Small intestine (tissue), 7 donors: Measurements from ENCODE around the gene CD27. TPM values are rescaled to one million over a fixed set of nuclear protein-coding genes. Genes with fewer than 3 reads are reported as not detected.
A peak's percentile ranks its signal among the peaks of the same experiment; 100 is the strongest.

Source experiments
- DNase-seq, 2 donors: peaks; one replicate each; pipeline versions ENCODE4 v3.0.0 to v3.0.0-alpha.2; 2013
- FAIRE-seq: peaks from 2 replicates; lab custom pipeline; 2012; peaks lifted over from hg19 to GRCh38; lab: Jason Lieb, UNC
- H3K27ac ChIP-seq, 3 donors: one replicate each; pipeline ENCODE4 v1.5.1; 2013; ENCODE audit warnings: low read length in 2 of 3, mild to moderate bottlenecking in 2 of 3, control low read depth in 1 of 3, inconsistent platforms in 1 of 3, low read depth in 1 of 3, moderate library complexity in 1 of 3
- H3K27me3 ChIP-seq, 3 donors: one replicate each; pipeline ENCODE4 v1.6.1; 2013; ENCODE audit warnings: low read length in 3 of 3, inconsistent platforms in 1 of 3; ENCODE audit not compliant: control insufficient read depth in 3 of 3, insufficient read depth in 3 of 3
- H3K36me3 ChIP-seq, 3 donors: one replicate each; pipeline ENCODE4 v1.6.1; 2013; ENCODE audit warnings: low read length in 3 of 3, inconsistent platforms in 1 of 3, low read depth in 1 of 3, mild to moderate bottlenecking in 1 of 3, moderate library complexity in 1 of 3; ENCODE audit not compliant: control insufficient read depth in 3 of 3, insufficient read depth in 2 of 3
- H3K4me1 ChIP-seq, 3 donors: one replicate each; pipeline ENCODE4 v1.6.1; 2013; ENCODE audit warnings: low read length in 2 of 3, inconsistent platforms in 1 of 3, low read depth in 1 of 3, mild to moderate bottlenecking in 1 of 3, moderate library complexity in 1 of 3; ENCODE audit not compliant: control insufficient read depth in 3 of 3, insufficient read depth in 2 of 3
- H3K4me3 ChIP-seq, 3 donors: one replicate each; pipeline ENCODE4 v1.5.1; 2013; ENCODE audit warnings: low read length in 3 of 3, control low read depth in 1 of 3, inconsistent platforms in 1 of 3, low read depth in 1 of 3, mild to moderate bottlenecking in 1 of 3, moderate library complexity in 1 of 3
- H3K9me3 ChIP-seq, 2 donors: one replicate each; pipeline ENCODE4 v1.6.1; 2013; ENCODE audit warnings: low read depth in 1 of 2, low read length in 1 of 2; ENCODE audit not compliant: control insufficient read depth in 2 of 2, insufficient read depth in 1 of 2
- WGBS, 3 donors: extraction: QIAGEN DNeasy Blood & Tissue Kit; methylation state at CpG; one replicate each; pipeline ENCODE4 v1.1.7; 2013; 5-methylcytosine and 5-hydroxymethylcytosine counted together
- polyA plus RNA-seq, 4 donors: library from polyadenylated mRNA; stranded (reverse) in 3 of 4; unstranded in 1 of 4; fragments of 200-250 nt in 3 of 4; fragments of 120-200 nt in 1 of 4; gene quantifications; one replicate each; pipeline versions ENCODE4 v1.2.1 to v1.2.3, GENCODE V29; 2013
- donor health status: healthy with polysubstance abuse.
- donor health status: control.
- donor health status: control.
- donor health status: Bipolar disorder and iron deficiency.
- donor health status: healthy.

The CD27 gene
- polyA plus RNA-seq, 4 donors, result 0.45 to 16.2 (median 2.8) TPM

DNA sequence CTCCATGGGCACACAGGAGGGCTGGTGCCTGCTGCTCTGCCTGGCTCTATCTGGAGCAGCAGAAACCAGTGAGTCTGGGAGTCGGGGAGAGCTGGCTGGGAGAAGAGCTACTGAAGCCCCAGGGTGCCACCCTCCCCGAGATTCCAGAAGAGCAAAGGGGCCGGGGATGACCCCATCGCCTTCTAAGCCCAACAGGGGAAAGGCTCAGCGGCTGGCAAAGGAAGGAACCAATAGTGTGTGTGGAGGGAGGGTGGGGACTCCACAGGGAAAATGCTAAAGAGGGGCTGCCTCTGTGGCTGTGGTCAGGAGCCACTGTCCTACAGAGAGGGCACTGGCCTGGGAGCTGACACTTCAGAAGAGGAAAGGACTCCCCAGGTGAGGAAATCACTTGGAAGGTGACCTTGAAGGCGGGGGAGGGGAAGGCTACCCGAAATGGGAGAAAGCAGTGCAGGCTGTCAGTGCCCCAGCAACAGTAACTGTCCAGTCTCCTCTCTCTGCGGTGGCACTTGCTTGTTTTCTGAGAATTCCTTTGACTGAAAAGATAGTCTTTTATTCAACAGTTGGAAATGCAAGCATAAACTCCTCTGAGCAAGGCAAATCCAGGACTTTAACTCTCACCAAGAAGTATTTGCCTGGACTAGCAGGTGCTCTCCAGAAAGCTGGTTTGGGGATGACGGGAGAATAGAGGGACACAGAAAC, 7.6 kb downstream of the CD27 start:
- Histone ChIP-seq H3K27ac (peak overlapping the region; percentile 92 to 96 (median 94)), H3K4me3 (peak overlapping the region; percentile 70 to 80 (median 75)), H3K4me1 (peaks cover 0 to 18% (median 4%) of the 10 kb centered on the region in 3 donors), H3K36me3 (peaks cover 4 to 40% (median 14%) of the 10 kb centered on the region in 3 donors), H3K9me3 (no peaks in the 10 kb centered on the region), H3K27me3 (no peaks in the 10 kb centered on the region)
- FAIRE-seq, result no peak
- peak; percentile 65 to 74 for DNase-seq
- WGBS, 3 donors, result 0 to 4% (median 3%) methylated on average over 9 of the region's 9 CpGs

DNA sequence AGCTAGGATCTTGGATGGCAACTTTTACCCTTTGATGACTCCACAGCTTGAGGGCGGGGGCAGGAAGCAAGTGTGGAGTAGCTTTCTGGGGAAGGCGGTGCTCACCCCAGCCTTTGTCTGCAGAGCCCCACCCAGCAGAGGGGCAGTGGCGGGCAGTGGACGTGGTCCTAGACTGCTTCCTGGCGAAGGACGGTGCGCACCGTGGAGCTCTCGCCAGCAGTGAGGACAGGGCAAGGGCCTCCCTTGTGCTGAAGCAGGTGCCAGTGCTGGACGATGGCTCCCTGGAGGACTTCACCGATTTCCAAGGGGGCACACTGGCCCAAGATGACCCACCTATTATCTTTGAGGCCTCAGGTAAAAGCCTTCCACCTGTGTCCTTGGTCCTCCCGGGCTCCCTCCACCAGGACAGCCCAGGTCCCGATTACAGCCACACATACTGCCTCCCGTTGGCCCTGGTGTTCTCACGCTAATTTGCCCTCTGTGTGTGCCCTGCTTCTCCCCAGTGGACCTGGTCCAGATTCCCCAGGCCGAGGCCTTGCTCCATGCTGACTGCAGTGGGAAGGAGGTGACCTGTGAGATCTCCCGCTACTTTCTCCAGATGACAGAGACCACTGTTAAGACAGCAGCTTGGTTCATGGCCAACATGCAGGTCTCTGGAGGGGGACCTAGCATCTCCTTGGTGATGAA, 8.3 kb downstream of the CD27 start:
- peaks cover 4 to 44% (median 19%) of the 10 kb centered on the region in 3 donors for H3K36me3 ChIP-seq
- DNase-seq, result peak; percentile 43 to 78
- 14 to 37% (median 26%) methylated on average over 17 of the region's 17 CpGs for whole genome bisulfite sequencing, 3 donors
- H3K27me3 ChIP-seq, result no peaks in the 10 kb centered on the region
- H3K4me1 ChIP-seq, result peaks cover 0 to 18% (median 4%) of the 10 kb centered on the region in 3 donors
- no peak for FAIRE-seq
- H3K9me3 ChIP-seq, result no peaks in the 10 kb centered on the region
- H3K27ac ChIP-seq, result peak overlapping the region; percentile 92 to 96 (median 94)
- H3K4me3 ChIP-seq, result peak overlapping the region in 2 of 3 donors; percentile 70 to 75

DNA sequence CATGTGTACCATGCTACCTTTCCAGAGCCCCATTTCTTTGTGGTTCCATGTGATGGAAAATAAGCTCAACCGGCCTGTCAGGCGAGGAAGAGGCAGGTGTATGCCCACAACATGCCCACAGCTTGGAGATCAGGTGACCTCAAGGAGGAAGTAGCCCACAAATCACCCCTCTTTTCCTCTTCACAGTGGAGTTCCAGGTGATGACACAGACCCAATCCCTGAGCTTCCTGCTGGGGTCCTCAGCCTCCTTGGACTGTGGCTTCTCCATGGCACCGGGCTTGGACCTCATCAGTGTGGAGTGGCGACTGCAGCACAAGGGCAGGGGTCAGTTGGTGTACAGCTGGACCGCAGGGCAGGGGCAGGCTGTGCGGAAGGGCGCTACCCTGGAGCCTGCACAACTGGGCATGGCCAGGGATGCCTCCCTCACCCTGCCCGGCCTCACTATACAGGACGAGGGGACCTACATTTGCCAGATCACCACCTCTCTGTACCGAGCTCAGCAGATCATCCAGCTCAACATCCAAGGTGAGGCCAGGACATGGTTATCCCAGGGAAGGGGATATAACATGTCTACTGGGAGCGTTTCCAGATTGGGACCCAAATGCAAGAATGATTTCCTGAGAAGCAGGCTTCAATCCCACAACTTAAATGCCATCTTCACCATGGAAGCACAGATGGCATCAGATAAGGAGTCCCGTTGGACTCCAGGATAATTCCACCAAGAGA, 12.6 kb downstream of the CD27 start:
- 84 to 91% (median 88%) methylated on average over 12 of the region's 12 CpGs for WGBS, 3 donors
- Histone ChIP-seq H3K27me3 (no peaks in the 10 kb centered on the region), H3K27ac (no peak overlapping the region), H3K4me1 (peaks cover 0 to 10% (median 0%) of the 10 kb centered on the region in 3 donors), H3K36me3 (peaks cover 21 to 71% (median 36%) of the 10 kb centered on the region in 3 donors), H3K4me3 (no peak overlapping the region), H3K9me3 (no peaks in the 10 kb centered on the region)
- no peak for FAIRE-seq
- no peak for DNase-seq

DNA sequence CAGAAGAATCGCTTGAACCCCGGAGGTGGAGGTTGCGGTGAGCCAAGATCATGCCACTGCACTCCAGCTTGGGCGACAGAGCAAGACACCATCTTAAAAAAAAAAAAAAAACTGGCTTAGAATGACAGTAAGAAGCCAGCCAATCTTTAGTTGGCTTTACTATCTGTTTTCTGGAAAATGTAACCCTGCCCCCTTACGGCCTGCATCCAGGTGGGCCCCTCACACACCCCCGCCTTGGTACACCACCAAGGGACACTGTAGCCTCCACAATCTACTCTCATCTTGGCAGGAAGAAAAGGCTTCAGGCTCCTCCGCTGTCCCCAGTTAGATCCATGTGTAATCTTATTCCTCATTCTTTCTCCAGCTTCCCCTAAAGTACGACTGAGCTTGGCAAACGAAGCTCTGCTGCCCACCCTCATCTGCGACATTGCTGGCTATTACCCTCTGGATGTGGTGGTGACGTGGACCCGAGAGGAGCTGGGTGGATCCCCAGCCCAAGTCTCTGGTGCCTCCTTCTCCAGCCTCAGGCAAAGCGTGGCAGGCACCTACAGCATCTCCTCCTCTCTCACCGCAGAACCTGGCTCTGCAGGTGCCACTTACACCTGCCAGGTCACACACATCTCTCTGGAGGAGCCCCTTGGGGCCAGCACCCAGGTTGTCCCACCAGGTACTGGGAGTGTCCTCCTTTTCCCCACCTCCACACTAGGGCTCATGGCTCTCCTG, 13.7 kb downstream of the CD27 start:
- H3K27me3 ChIP-seq, result no peaks in the 10 kb centered on the region
- no peak overlapping the region for H3K27ac ChIP-seq
- H3K36me3 ChIP-seq, result peaks cover 24 to 74% (median 40%) of the 10 kb centered on the region in 3 donors
- no peak overlapping the region for H3K4me3 ChIP-seq
- WGBS, 3 donors, result 91 to 93% (median 92%) methylated on average over 14 of the region's 14 CpGs
- no peak for DNase-seq
- H3K4me1 ChIP-seq, result peaks cover 0 to 4% (median 3%) of the 10 kb centered on the region in 3 donors
- no peak for FAIRE-seq
- no peaks in the 10 kb centered on the region for H3K9me3 ChIP-seq

DNA sequence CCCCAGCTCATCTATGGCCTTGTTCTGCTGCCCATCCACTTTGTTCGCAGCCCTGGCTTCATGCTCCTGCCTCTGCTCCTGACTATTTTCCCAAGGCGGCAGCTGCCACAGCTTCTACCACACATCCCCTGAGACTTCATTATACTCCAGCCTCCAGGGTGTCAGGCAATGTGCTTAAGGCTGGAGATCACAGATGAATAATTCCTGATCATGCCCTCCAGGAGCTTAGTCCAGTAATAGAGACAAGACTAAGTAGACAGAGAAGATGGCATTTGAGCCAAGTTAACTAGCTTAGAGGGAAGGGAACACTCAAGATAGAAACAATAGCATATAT, 14.2 kb downstream of the CD27 start:
- Histone ChIP-seq H3K4me1 (peaks cover 0 to 3% (median 3%) of the 10 kb centered on the region in 3 donors), H3K9me3 (no peaks in the 10 kb centered on the region), H3K27ac (no peak overlapping the region), H3K4me3 (no peak overlapping the region), H3K27me3 (no peaks in the 10 kb centered on the region), H3K36me3 (peaks cover 29 to 72% (median 40%) of the 10 kb centered on the region in 3 donors)
- DNase-seq, result no peak
- WGBS, 3 donors, result 94 to 98% (median 96%) methylated on average over 2 of the region's 2 CpGs
- no peak for FAIRE-seq

DNA sequence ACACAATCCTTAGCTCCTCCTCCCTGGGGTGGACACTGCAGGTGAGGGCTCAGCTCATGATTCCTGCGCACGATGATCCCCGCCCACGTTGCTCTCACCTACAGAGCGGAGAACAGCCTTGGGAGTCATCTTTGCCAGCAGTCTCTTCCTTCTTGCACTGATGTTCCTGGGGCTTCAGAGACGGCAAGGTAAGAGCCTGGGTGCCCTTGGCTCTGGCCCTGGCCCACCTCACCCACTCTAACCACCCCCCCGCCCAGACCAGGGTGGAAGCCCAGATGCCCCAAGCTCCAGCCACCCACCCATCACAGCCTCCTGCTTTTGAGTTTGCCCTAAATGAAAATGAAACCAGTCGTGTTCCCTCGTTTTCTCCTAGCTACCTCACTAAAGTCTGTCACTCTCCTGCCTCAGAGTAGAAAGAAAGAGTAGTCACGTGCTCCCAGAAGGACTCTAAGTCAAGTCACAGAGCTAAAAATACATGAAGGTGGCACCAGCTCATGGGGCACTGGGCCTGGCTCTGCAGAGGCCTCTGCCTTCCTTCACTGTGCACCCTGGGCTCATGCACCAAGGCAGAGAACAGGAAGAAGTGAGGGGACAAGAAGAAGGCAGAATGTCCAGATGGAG, 16.1 kb downstream of the CD27 start:
- peaks cover 0 to 3% (median 3%) of the 10 kb centered on the region in 3 donors for H3K4me1 ChIP-seq
- no peaks in the 10 kb centered on the region for H3K9me3 ChIP-seq
- H3K27ac ChIP-seq, result peak overlapping the region in 2 of 3 donors; percentile 78 to 95
- H3K36me3 ChIP-seq, result peaks cover 30 to 78% (median 31%) of the 10 kb centered on the region in 3 donors
- no peak for FAIRE-seq
- DNase-seq, result no peak
- H3K27me3 ChIP-seq, result no peaks in the 10 kb centered on the region
- whole genome bisulfite sequencing, 3 donors, result 58 to 72% (median 69%) methylated on average over 10 of the region's 10 CpGs
- no peak overlapping the region for H3K4me3 ChIP-seq

DNA sequence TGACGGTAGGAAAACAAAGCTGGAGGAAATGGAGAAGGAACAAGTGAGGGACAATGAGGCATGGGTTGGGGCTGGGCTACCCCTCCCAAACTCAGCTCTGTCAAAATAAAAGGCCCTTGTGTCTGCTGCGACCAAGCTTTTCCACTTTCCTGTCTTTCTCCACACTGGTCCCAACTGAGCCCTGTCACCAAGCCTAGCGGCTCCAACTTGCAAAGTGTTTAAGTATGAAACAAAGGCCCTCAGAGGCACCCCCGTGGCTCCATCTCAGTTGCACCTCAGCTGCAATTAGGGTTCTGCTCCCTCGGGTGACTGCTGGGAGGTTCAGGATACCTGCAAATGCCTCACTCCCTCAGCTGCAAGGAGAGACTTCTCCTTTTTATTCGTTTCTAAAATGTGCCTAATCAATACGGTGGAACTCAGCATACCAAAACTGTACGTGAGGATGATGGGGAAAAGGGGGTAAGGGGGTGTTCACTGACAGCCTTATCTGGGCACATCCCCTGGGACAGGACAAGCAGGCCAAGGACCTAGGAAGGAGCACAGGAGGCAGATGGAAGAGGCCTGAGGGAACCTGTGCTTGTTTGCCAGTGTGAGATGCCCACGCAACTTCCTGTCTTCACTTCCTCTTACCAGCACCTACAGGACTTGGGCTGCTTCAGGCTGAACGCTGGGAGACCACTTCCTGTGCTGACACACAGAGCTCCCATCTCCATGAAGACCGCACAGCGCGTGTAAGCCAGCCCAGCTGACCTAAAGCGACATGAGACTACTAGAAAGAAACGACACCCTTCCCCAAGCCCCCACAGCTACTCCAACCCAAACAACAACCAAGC, 16.9 kb downstream of the CD27 start:
- H3K4me1 ChIP-seq, result peaks cover 0 to 3% (median 3%) of the 10 kb centered on the region in 3 donors
- H3K4me3 ChIP-seq, result no peak overlapping the region
- 60 to 77% (median 66%) methylated on average over 15 of the region's 15 CpGs for WGBS, 3 donors
- DNase-seq (peak in 1 of 2 donors; percentile 73), FAIRE-seq (no peak)
- H3K27me3 ChIP-seq, result no peaks in the 10 kb centered on the region
- peak overlapping the region; percentile 15 to 95 (median 78) for H3K27ac ChIP-seq
- H3K9me3 ChIP-seq, result no peaks in the 10 kb centered on the region
- H3K36me3 ChIP-seq, result peaks cover 31 to 81% (median 34%) of the 10 kb centered on the region in 3 donors
